ENCODE measurements around the gene PAK6.
A peak's percentile ranks its signal among the peaks of the same experiment; 100 is the strongest.

PAK6 gene

GRCh38 chr15:40250771-40251483, 12.1 kb downstream of the PAK6 start:
- H3K4me3 ChIP-seq (ENCODE audit: low read depth, low read length, poor library complexity, severe bottlenecking): no peak overlapping the region
- H3K9me2 ChIP-seq (ENCODE audit: low read depth, low read length): no peaks in the 10 kb centered on the region
- no peaks in the 10 kb centered on the region for H4K20me1 ChIP-seq (ENCODE audit: insufficient read depth, low read length)
- no peaks in the 10 kb centered on the region for H3K79me2 ChIP-seq (ENCODE audit: insufficient read depth, low read length)
- TF ChIP-seq EZH2 (IDR thresholded peaks at IDR 0.05; ENCODE audit: borderline replicate concordance, low read length): no peak
- TF ChIP-seq, protein P1, sequence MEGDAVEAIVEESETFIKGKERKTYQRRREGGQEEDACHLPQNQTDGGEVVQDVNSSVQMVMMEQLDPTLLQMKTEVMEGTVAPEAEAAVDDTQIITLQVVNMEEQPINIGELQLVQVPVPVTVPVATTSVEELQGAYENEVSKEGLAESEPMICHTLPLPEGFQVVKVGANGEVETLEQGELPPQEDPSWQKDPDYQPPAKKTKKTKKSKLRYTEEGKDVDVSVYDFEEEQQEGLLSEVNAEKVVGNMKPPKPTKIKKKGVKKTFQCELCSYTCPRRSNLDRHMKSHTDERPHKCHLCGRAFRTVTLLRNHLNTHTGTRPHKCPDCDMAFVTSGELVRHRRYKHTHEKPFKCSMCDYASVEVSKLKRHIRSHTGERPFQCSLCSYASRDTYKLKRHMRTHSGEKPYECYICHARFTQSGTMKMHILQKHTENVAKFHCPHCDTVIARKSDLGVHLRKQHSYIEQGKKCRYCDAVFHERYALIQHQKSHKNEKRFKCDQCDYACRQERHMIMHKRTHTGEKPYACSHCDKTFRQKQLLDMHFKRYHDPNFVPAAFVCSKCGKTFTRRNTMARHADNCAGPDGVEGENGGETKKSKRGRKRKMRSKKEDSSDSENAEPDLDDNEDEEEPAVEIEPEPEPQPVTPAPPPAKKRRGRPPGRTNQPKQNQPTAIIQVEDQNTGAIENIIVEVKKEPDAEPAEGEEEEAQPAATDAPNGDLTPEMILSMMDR (IDR thresholded peaks at IDR 0.05; ENCODE audit: low read length): no peak
- H3F3A ChIP-seq (ENCODE audit: insufficient read depth, low read length): no peaks in the 10 kb centered on the region
- H3K4me1 ChIP-seq (ENCODE audit: insufficient read depth, low read length, severe bottlenecking): no peaks in the 10 kb centered on the region
- no peaks in the 10 kb centered on the region for H3K36me3 ChIP-seq (ENCODE audit: insufficient read depth, low read length)
- no peak overlapping the region for H3K9ac ChIP-seq (ENCODE audit: low read length)
- H3K27me3 ChIP-seq (ENCODE audit: insufficient read depth, low read length): peaks cover 11% of the 10 kb centered on the region
- H3K9me3 ChIP-seq (ENCODE audit: low read length): no peaks in the 10 kb centered on the region
- H2AFZ ChIP-seq (ENCODE audit: low read length): no peak overlapping the region
- no peak overlapping the region for H3K4me2 ChIP-seq (ENCODE audit: low read length)
- no peak overlapping the region for H3K27ac ChIP-seq (ENCODE audit: low read depth, low read length, poor library complexity, severe bottlenecking)

GRCh38 chr15:40251486-40252140, 12.8 kb downstream of the PAK6 start:
- H3K79me2 ChIP-seq (ENCODE audit: insufficient read depth, low read length): no peaks in the 10 kb centered on the region
- H3K36me3 ChIP-seq (ENCODE audit: insufficient read depth, low read length): no peaks in the 10 kb centered on the region
- no peak overlapping the region for H3K4me2 ChIP-seq (ENCODE audit: low read length)
- TF ChIP-seq, protein P1 (IDR thresholded peaks at IDR 0.05; ENCODE audit: low read length): no peak
- no peak for TF ChIP-seq EZH2 (IDR thresholded peaks at IDR 0.05; ENCODE audit: borderline replicate concordance, low read length)
- H3K27me3 ChIP-seq (ENCODE audit: insufficient read depth, low read length): peaks cover 11% of the 10 kb centered on the region
- peaks cover 3% of the 10 kb centered on the region for H3K4me1 ChIP-seq (ENCODE audit: insufficient read depth, low read length, severe bottlenecking)
- H3F3A ChIP-seq (ENCODE audit: insufficient read depth, low read length): no peaks in the 10 kb centered on the region
- no peaks in the 10 kb centered on the region for H3K9me3 ChIP-seq (ENCODE audit: low read length)
- no peak overlapping the region for H3K9ac ChIP-seq (ENCODE audit: low read length)
- no peaks in the 10 kb centered on the region for H3K9me2 ChIP-seq (ENCODE audit: low read depth, low read length)
- no peak overlapping the region for H2AFZ ChIP-seq (ENCODE audit: low read length)
- H4K20me1 ChIP-seq (ENCODE audit: insufficient read depth, low read length): no peaks in the 10 kb centered on the region
- H3K4me3 ChIP-seq (ENCODE audit: low read depth, low read length, poor library complexity, severe bottlenecking): no peak overlapping the region
- no peak overlapping the region for H3K27ac ChIP-seq (ENCODE audit: low read depth, low read length, poor library complexity, severe bottlenecking)

DNA sequence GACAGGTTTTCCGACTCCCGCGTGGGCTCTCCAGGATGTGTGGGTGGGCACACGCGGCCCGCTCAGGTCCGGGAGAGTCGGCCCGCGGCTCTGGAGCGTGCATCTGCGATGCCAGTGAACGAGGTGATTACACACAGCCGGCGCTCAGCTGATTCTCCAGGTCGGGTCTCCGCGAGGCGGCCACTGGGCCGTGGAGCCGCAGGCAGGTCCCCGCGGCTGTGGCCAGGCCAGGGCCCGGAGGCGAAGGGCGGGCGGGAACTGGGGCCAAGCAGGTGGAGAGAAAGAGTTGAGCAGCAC, 13.2 kb downstream of the PAK6 start:
- H3F3A ChIP-seq (ENCODE audit: insufficient read depth, low read length): no peaks in the 10 kb centered on the region
- no peak overlapping the region for H2AFZ ChIP-seq (ENCODE audit: low read length)
- H3K27ac ChIP-seq (ENCODE audit: low read depth, low read length, poor library complexity, severe bottlenecking): no peak overlapping the region
- no peaks in the 10 kb centered on the region for H3K9me2 ChIP-seq (ENCODE audit: low read depth, low read length)
- no peak for TF ChIP-seq EZH2 (IDR thresholded peaks at IDR 0.05; ENCODE audit: borderline replicate concordance, low read length)
- TF ChIP-seq, protein P1 (IDR thresholded peaks at IDR 0.05; ENCODE audit: low read length): no peak
- H3K4me3 ChIP-seq (ENCODE audit: low read depth, low read length, poor library complexity, severe bottlenecking): peak overlapping the region; percentile 55
- no peak overlapping the region for H3K9ac ChIP-seq (ENCODE audit: low read length)
- H3K9me3 ChIP-seq (ENCODE audit: low read length): no peaks in the 10 kb centered on the region
- H4K20me1 ChIP-seq (ENCODE audit: insufficient read depth, low read length): no peaks in the 10 kb centered on the region
- no peaks in the 10 kb centered on the region for H3K79me2 ChIP-seq (ENCODE audit: insufficient read depth, low read length)
- H3K27me3 ChIP-seq (ENCODE audit: insufficient read depth, low read length): peaks cover 11% of the 10 kb centered on the region
- H3K4me2 ChIP-seq (ENCODE audit: low read length): peak overlapping the region; percentile 61
- H3K4me1 ChIP-seq (ENCODE audit: insufficient read depth, low read length, severe bottlenecking): peaks cover 3% of the 10 kb centered on the region
- H3K36me3 ChIP-seq (ENCODE audit: insufficient read depth, low read length): no peaks in the 10 kb centered on the region

Measured in OCI-LY1 (cell line).